ENCODE data around the gene CASZ1. TPM values are rescaled to one million over a fixed set of nuclear protein-coding genes. Genes with fewer than 3 reads are reported as not detected.

The CASZ1 gene
- total RNA-seq, 1 experiment from 2014 or later: 6.4 TPM

GRCh38 chr1:10713614-10714013 is 82.8 kb downstream of the CASZ1 start:
- no peak for DNase-seq (ENCODE audit: extremely low read depth, low read depth)

GRCh38 chr1:10712568-10713362 is 83.7 kb downstream of the CASZ1 start:
- DNase-seq (ENCODE audit: extremely low read depth, low read depth): no peak

- no peak for DNase-seq (ENCODE audit: extremely low read depth, low read depth)
These were observed 86.0 kb downstream of the CASZ1 start for GRCh38 chr1:10710489-10710888.

GRCh38 chr1:10709646-10710045 is 86.8 kb downstream of the CASZ1 start:
- no peak for DNase-seq (ENCODE audit: extremely low read depth, low read depth)

GRCh38 chr1:10709165-10709564 is 87.3 kb downstream of the CASZ1 start:
- no peak for DNase-seq (ENCODE audit: extremely low read depth, low read depth)

- no peak for DNase-seq (ENCODE audit: extremely low read depth, low read depth)
These were observed 87.7 kb downstream of the CASZ1 start for GRCh38 chr1:10708757-10709156.

GRCh38 chr1:10707208-10707607 is 89.2 kb downstream of the CASZ1 start:
- no peak for DNase-seq (ENCODE audit: extremely low read depth, low read depth)

- no peak for DNase-seq (ENCODE audit: extremely low read depth, low read depth)
These were observed 90.0 kb downstream of the CASZ1 start for GRCh38 chr1:10706376-10706913.

GRCh38 chr1:10705953-10706352 is 90.5 kb downstream of the CASZ1 start:
- no peak for DNase-seq (ENCODE audit: extremely low read depth, low read depth)

GRCh38 chr1:10704368-10704882 is 92.0 kb downstream of the CASZ1 start:
- DNase-seq (ENCODE audit: extremely low read depth, low read depth): no peak

- no peak for DNase-seq (ENCODE audit: extremely low read depth, low read depth)
These were observed 92.7 kb downstream of the CASZ1 start for GRCh38 chr1:10703702-10704101.

- no peak for DNase-seq (ENCODE audit: extremely low read depth, low read depth)
These were observed 95.3 kb downstream of the CASZ1 start for GRCh38 chr1:10701145-10701544.

- DNase-seq (ENCODE audit: extremely low read depth, low read depth): no peak
These were observed 97.0 kb downstream of the CASZ1 start for GRCh38 chr1:10699470-10699835.

- no peak for DNase-seq (ENCODE audit: extremely low read depth, low read depth)
These were observed 97.5 kb downstream of the CASZ1 start for GRCh38 chr1:10698726-10699469.

GRCh38 chr1:10697621-10698160 is 98.8 kb downstream of the CASZ1 start:
- no peak for DNase-seq (ENCODE audit: extremely low read depth, low read depth)

GRCh38 chr1:10696977-10697376 is 99.5 kb downstream of the CASZ1 start:
- no peak for DNase-seq (ENCODE audit: extremely low read depth, low read depth)

GRCh38 chr1:10694633-10695627 is 101.5 kb downstream of the CASZ1 start:
- DNase-seq (ENCODE audit: extremely low read depth, low read depth): peak; percentile 82

- no peak for DNase-seq (ENCODE audit: extremely low read depth, low read depth)
These were observed 102.2 kb downstream of the CASZ1 start for GRCh38 chr1:10694274-10694632.

GRCh38 chr1:10693497-10694273 is 102.8 kb downstream of the CASZ1 start:
- no peak for DNase-seq (ENCODE audit: extremely low read depth, low read depth)

GRCh38 chr1:10693152-10693496 is 103.3 kb downstream of the CASZ1 start:
- DNase-seq (ENCODE audit: extremely low read depth, low read depth): no peak
